Calu3 (cell line): Measurements from ENCODE around the gene TMEM63C. TPM values are rescaled to one million over a fixed set of nuclear protein-coding genes. Genes with fewer than 3 reads are reported as not detected.

ENCODE experiments used
- BruUV-seq: library from RNA; stranded (reverse); fragments of 400-500 nt; replicated peaks from 2 replicates; lab custom pipeline; 2021; lab: Mats Ljungman, UMichigan
- CTCF ChIA-PET: fragments of 300-600 bp; sonication (Branson Sonifier 250); formaldehyde crosslinking; loops from one replicate; lab custom pipeline; 2022; ENCODE audit warnings: antibody characterized with exemption; lab: Charles Lee
- DNase-seq: peaks from one replicate; pipeline ENCODE4 v3.0.0; 2022
- H3K27ac Mint-ChIP-seq: one replicate; pipeline ENCODE4 v1.8.0; 2022; ENCODE audit warnings: mixed read lengths; ENCODE audit not compliant: unreplicated experiment
- H3K27me3 Mint-ChIP-seq: one replicate; pipeline ENCODE4 v1.8.0; 2022; ENCODE audit warnings: mixed read lengths; ENCODE audit not compliant: unreplicated experiment
- H3K36me3 Mint-ChIP-seq: one replicate; pipeline ENCODE4 v1.8.0; 2022; ENCODE audit warnings: mild to moderate bottlenecking, moderate library complexity, mixed read lengths; ENCODE audit not compliant: insufficient read depth, unreplicated experiment
- H3K4me1 Mint-ChIP-seq: one replicate; pipeline ENCODE4 v1.8.0; 2022; ENCODE audit warnings: mild to moderate bottlenecking, low read depth, mixed read lengths; ENCODE audit not compliant: unreplicated experiment
- H3K4me3 Mint-ChIP-seq: one replicate; pipeline ENCODE4 v1.8.0; 2022; ENCODE audit warnings: mild to moderate bottlenecking, low read depth, moderate library complexity, mixed read lengths; ENCODE audit not compliant: unreplicated experiment
- H3K9me3 Mint-ChIP-seq: one replicate; pipeline ENCODE4 v1.8.0; 2022; ENCODE audit warnings: low read depth, mixed read lengths; ENCODE audit not compliant: unreplicated experiment
- CTCF ChIP-seq: fragments of 200-600 bp; IDR thresholded peaks from one replicate; pipeline ENCODE4 v1.8.0; 2022; ENCODE audit warnings: antibody characterized with exemption; ENCODE audit not compliant: unreplicated experiment
- intact Hi-C: fragments of 100-400 bp; cut with micrococcal nuclease; formaldehyde crosslinking; loops from one replicate; pipeline ENCODE4 v1.10.0; 2022; ENCODE audit not compliant: unreplicated experiment
- total RNA-seq: library from RNA; stranded (reverse); gene quantifications from 2 replicates; pipeline ENCODE4 v1.2.3, GENCODE V29; 2022

TMEM63C gene
- total RNA-seq, 1 experiment from 2014 or later: 1.1 TPM

DNA sequence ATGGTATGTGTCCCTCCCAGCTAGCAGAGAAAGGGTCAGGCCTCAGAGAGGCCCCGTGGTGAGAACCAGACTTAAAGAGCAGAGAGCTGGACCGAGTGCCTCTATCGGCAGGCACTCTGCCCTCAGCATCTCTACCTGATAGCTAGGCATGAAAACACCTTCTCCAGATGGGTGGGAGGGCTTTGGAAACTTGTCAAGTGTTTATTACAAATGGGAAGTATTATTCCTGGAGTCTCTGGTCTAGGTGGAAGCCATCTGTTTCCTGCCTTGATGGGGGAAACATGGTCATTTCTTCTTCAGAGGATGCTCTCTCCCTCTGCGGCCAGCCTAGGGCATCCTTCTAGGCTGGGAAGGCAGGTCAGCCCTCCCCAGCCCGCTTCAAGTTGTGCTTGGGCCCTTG lies 2.3 kb downstream of the TMEM63C start:
- Mint-ChIP-seq H3K9me3 (no peaks in the 10 kb centered on the region), H3K4me1 (no peaks in the 10 kb centered on the region), H3K27me3 (peaks cover 54% of the 10 kb centered on the region), H3K27ac (no peak overlapping the region), H3K4me3 (no peak overlapping the region), H3K36me3 (peaks cover 9% of the 10 kb centered on the region)
- no TSS peak for BruUV-seq
- TF ChIP-seq CTCF: no peak
- no peak for DNase-seq
- intact Hi-C loops: no loop called here
- CTCF ChIA-PET: interaction anchor here (0.6 kb wide), 1 partner anchor 44 kb away, joined by 3 read pairs; no protein-coding TSS in a partner anchor

- peaks cover 9% of the 10 kb centered on the region for H3K36me3 Mint-ChIP-seq
- no peak overlapping the region for H3K27ac Mint-ChIP-seq
- CTCF ChIA-PET: no interaction called here
- intact Hi-C loops: no loop called here
- H3K4me1 Mint-ChIP-seq: no peaks in the 10 kb centered on the region
- DNase-seq: no peak
- TF ChIP-seq CTCF: no peak
- no peaks in the 10 kb centered on the region for H3K9me3 Mint-ChIP-seq
- no peak overlapping the region for H3K4me3 Mint-ChIP-seq
- H3K27me3 Mint-ChIP-seq: peaks cover 54% of the 10 kb centered on the region
- BruUV-seq: no TSS peak
Measured at GRCh38 chr14:77184396-77185092, 2.9 kb downstream of the TMEM63C start.

DNA sequence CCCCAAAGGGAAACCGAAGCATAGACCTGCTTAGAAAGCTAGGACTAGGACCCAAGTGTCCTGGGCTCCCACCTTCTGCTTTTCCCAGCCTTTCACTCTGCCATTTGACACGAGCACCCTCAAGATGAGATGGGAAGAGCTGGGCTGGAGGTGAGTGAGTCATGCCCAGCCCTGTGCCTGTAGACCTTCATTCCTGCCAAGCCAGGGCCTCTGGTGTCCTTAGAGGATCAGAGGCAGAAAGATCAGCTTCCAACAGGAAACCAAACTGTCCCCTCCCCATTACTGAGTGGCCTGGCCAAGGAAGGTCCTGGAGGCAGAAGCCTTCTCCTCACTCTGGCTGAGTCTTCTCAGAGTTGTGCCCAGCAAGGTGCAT lies 3.5 kb downstream of the TMEM63C start:
- intact Hi-C loops: no loop called here
- H3K27ac Mint-ChIP-seq: no peak overlapping the region
- no peak overlapping the region for H3K4me3 Mint-ChIP-seq
- no peak for DNase-seq
- no peaks in the 10 kb centered on the region for H3K4me1 Mint-ChIP-seq
- peaks cover 9% of the 10 kb centered on the region for H3K36me3 Mint-ChIP-seq
- peaks cover 54% of the 10 kb centered on the region for H3K27me3 Mint-ChIP-seq
- BruUV-seq: no TSS peak
- CTCF ChIA-PET: no interaction called here
- H3K9me3 Mint-ChIP-seq: no peaks in the 10 kb centered on the region
- no peak for TF ChIP-seq CTCF

DNA sequence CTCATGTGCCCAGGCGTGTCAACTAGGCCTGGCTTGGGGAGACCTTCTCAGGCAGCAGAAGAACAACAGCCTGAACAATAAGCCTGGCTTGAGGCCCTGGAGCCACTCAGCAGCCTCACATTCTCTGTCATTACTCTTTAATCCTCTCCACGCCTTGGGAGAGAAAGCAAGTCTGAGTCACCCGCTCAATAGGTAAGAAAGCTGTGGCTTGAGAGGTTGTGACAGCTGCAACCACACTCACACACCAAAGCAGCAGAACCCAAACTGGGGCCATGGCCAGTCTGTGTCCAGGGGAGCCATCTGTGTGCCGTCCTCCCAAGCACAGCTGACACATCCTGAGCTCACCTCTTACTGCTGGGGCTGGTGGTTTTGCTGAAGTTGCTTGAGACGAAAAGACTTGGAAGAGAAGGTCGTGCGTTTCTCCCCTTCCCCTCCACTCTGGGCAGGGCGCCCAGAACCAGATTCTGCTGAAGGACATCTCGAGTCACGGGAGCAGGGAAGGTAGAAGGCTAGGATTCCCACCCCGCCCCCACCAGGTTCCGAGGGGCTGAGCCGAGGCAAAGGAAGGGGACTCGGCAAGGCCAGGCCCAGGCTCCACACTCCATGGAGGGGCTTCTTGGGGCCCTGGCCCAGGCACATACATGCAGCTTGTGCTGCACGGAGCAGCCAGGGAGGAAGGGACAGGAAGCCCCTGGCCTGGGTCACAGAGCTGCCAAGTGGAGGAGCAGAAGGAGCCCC lies 5.5 kb downstream of the TMEM63C start:
- peak; percentile 23 for DNase-seq

More for the DNA sequence above, 5.5 kb downstream of the TMEM63C start:
- Mint-ChIP-seq H3K27ac (no peak overlapping the region), H3K36me3 (no peaks in the 10 kb centered on the region), H3K9me3 (no peaks in the 10 kb centered on the region), H3K27me3 (peaks cover 54% of the 10 kb centered on the region), H3K4me3 (no peak overlapping the region), H3K4me1 (no peaks in the 10 kb centered on the region)
- no peak for TF ChIP-seq CTCF
- intact Hi-C loops: no loop called here
- no TSS peak for BruUV-seq
- CTCF ChIA-PET: interaction anchor here (0.6 to 0.7 kb wide), 2 partner anchors 89 to 338 kb away, joined by 3 to 4 read pairs; no protein-coding TSS in a partner anchor
